Effector CD8-positive, alpha-beta T cell (primary cell): ENCODE measurements around the gene MACROH2A2.
"Not testable (repeated sequence)": the region's sequence is repeated elsewhere in the genome, so short reads cannot be mapped to it uniquely, and the experiment has no call there.

ENCODE experiments used
- DNase-seq: peaks from one replicate; lab custom pipeline; 2025; lab: John Stamatoyannopoulos, UW

Gene MACROH2A2

GRCh38 chr10:70158113-70158512 lies 105.5 kb downstream of the MACROH2A2 start:
- no peak for DNase-seq

DNA sequence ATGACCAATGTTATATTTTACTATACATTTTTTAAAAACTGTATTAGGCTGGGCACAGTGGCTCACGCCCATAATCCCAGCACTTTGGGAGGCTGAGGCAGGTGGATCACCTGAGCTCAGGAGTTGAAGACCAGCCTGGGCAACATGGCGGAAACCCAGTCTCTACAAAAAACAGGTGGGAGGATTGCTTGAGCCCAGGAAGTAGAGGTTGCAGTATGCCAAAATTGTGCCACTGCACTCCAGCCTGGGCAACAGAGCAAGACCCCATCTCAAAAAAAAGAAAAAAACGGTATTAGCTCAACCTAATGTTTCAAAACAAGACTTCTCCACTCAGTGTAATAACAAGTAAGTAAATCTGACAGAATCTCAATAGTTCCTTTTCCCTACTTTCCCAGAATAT lies 106.7 kb downstream of the MACROH2A2 start:
- DNase-seq = not testable (repeated sequence)

DNA sequence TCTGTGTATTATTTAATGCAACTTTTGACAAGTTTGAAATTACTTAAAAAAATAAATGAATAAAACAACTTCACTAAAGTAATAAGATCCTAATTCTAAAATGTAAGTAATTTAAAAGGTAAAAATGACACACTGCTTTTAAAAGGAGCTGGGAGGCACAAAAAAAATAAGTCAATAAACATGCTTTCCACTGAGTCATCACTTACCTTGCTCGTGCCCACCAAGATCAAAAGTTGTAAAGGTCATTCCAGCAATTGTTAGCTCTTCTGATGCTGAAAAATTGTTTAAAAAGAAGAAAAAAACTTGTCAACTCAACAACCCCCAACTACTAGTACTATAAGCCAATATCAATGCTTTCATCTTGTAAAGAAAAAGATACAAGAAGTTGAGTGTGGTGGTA lies 108.2 kb downstream of the MACROH2A2 start:
- no peak for DNase-seq
